ENCODE data around the gene CNTN2.

DNA sequence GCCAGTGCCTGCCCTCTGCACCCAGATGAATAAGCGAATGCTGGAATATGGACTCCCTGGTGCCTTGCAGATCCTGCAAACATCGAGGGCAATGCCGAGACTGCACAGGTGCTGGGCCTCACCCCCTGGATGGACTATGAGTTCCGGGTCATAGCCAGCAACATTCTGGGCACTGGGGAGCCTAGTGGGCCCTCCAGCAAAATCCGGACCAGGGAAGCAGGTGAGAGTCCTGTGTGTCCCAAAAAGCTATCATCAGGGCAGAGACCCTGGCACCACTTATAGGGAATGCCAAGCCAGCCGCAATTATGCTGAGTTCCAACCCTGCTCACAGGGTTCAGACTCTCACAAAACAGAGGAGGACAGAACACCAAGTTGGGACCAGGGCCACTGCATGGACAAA lies 24.0 kb downstream of the CNTN2 start:
- TF ChIP-seq POLR2AphosphoS5 (IDR thresholded peaks at IDR 0.05): no peak
- TF ChIP-seq, protein P1, sequence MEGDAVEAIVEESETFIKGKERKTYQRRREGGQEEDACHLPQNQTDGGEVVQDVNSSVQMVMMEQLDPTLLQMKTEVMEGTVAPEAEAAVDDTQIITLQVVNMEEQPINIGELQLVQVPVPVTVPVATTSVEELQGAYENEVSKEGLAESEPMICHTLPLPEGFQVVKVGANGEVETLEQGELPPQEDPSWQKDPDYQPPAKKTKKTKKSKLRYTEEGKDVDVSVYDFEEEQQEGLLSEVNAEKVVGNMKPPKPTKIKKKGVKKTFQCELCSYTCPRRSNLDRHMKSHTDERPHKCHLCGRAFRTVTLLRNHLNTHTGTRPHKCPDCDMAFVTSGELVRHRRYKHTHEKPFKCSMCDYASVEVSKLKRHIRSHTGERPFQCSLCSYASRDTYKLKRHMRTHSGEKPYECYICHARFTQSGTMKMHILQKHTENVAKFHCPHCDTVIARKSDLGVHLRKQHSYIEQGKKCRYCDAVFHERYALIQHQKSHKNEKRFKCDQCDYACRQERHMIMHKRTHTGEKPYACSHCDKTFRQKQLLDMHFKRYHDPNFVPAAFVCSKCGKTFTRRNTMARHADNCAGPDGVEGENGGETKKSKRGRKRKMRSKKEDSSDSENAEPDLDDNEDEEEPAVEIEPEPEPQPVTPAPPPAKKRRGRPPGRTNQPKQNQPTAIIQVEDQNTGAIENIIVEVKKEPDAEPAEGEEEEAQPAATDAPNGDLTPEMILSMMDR (IDR thresholded peaks at IDR 0.05): no peak

Measured in prostate gland (tissue), 2 donors.